ENCODE results near the gene UMAD1. TPM values are rescaled to one million over a fixed set of nuclear protein-coding genes. Genes with fewer than 3 reads are reported as not detected.

The UMAD1 gene
- total RNA-seq, 1 donor from 2014 or later, result 13.6 TPM

GRCh38 chr7:7916064-7916463 lies 275.5 kb downstream of the UMAD1 start:
- intact Hi-C loops (cut with micrococcal nuclease), result no loop called here

GRCh38 chr7:7917593-7917992 lies 277.0 kb downstream of the UMAD1 start:
- intact Hi-C loops (cut with micrococcal nuclease), result no loop called here

- intact Hi-C loops (cut with micrococcal nuclease), result no loop called here
Observed at GRCh38 chr7:7918736-7919448, 278.3 kb downstream of the UMAD1 start.

GRCh38 chr7:7919449-7919945 lies 278.9 kb downstream of the UMAD1 start:
- intact Hi-C loops (cut with micrococcal nuclease), result no loop called here

GRCh38 chr7:7920056-7920455 lies 279.5 kb downstream of the UMAD1 start:
- intact Hi-C loops (cut with micrococcal nuclease), result loop anchor here (1.0 to 5.0 kb wide), 7 partner anchors 24 to 297 kb away; partner anchors contain the start of gene GLCCI1

- intact Hi-C loops (cut with micrococcal nuclease), result loop anchor here (1.0 to 5.0 kb wide), 7 partner anchors 24 to 296 kb away; partner anchors contain the start of gene GLCCI1
Observed at GRCh38 chr7:7920481-7920880, 279.9 kb downstream of the UMAD1 start.

GRCh38 chr7:7921830-7922229 lies 281.3 kb downstream of the UMAD1 start:
- intact Hi-C loops (cut with micrococcal nuclease), result loop anchor here (2.0 to 5.0 kb wide), 5 partner anchors 70 to 295 kb away; no protein-coding TSS in a partner anchor

GRCh38 chr7:7922684-7923385 lies 282.3 kb downstream of the UMAD1 start:
- intact Hi-C loops (cut with micrococcal nuclease), result loop anchor here (5.0 kb wide), 3 partner anchors 71 to 204 kb away; no protein-coding TSS in a partner anchor

GRCh38 chr7:7923818-7924217 lies 283.3 kb downstream of the UMAD1 start:
- intact Hi-C loops (cut with micrococcal nuclease), result loop anchor here (5.0 kb wide), 3 partner anchors 72 to 203 kb away; no protein-coding TSS in a partner anchor

GRCh38 chr7:7924303-7924702 lies 283.8 kb downstream of the UMAD1 start:
- intact Hi-C loops (cut with micrococcal nuclease), result loop anchor here (5.0 kb wide), 3 partner anchors 72 to 203 kb away; no protein-coding TSS in a partner anchor

Other genes with a start within 250 kb of the UMAD1 start
- not detected in 2 replicates for gene COL28A1, start 104.9 kb upstream of the UMAD1 start, total RNA-seq
- 27.7 and 29.6 TPM in 2 replicates for gene MIOS, start 73.9 kb upstream of the UMAD1 start, total RNA-seq
- 69.7 and 74.9 TPM in 2 replicates for gene RPA3, start 77.9 kb downstream of the UMAD1 start, total RNA-seq

Data from T-helper 1 cell treated with Interleukin-12 subunit alpha and Interleukin-12 subunit beta and Interleukin-4 antibody, amounts not matched to agents 30 ng/mL and 1 ng/mL, for 36 hours (primary cell).